DND-41 (cell line): ENCODE measurements around the gene ARHGEF12.

Experiments used
- ATAC-seq: fragments of 200-7000 bp; cut with Tn5 transposase; 3 replicates; pipeline ENCODE4 v1.9.1; 2021; ENCODE audit warnings: low read depth; ENCODE audit not compliant: insufficient read depth
- DNase-seq: peaks from one replicate; pipeline ENCODE4 v3.0.0-alpha.2; 2020
- H2AFZ ChIP-seq: 2 replicates; pipeline ENCODE4 v1.6.0; 2012; ENCODE audit warnings: low read depth, low read length
- H3K27ac ChIP-seq: 2 replicates; pipeline ENCODE4 v1.5.1; 2012; ENCODE audit warnings: low read length, inconsistent platforms
- H3K27me3 ChIP-seq: fragments of 200-600 bp; sonication (generic); 2 replicates; pipeline ENCODE4 v1.6.0; 2012; ENCODE audit warnings: low read length, mild to moderate bottlenecking, inconsistent platforms; ENCODE audit not compliant: insufficient read depth, poor library complexity
- H3K36me3 ChIP-seq: 2 replicates; pipeline ENCODE4 v1.5.1; 2012; ENCODE audit warnings: low read length, inconsistent platforms; ENCODE audit not compliant: insufficient read depth
- H3K4me1 ChIP-seq: 2 replicates; pipeline ENCODE4 v1.5.1; 2012; ENCODE audit warnings: mild to moderate bottlenecking, low read length; ENCODE audit not compliant: insufficient read depth
- H3K4me2 ChIP-seq: 2 replicates; pipeline ENCODE4 v1.6.0; 2012; ENCODE audit warnings: mild to moderate bottlenecking, moderate library complexity, low read length, inconsistent platforms; ENCODE audit not compliant: insufficient read depth
- H3K4me3 ChIP-seq, 2 experiments: fragments of 200-600 bp in 1 of 2; shearing (Covaris generic) in 1 of 2; 2 replicates each; pipeline ENCODE4 v1.5.1; 2012 to 2016; ENCODE audit warnings: inconsistent platforms in 2 of 2, low read length in 2 of 2, mild to moderate bottlenecking in 2 of 2, low read depth in 1 of 2, moderate library complexity in 1 of 2
- H3K79me2 ChIP-seq: 2 replicates; pipeline ENCODE4 v1.6.0; 2012; ENCODE audit warnings: low read length, inconsistent platforms; ENCODE audit not compliant: insufficient read depth
- H3K9ac ChIP-seq: 2 replicates; pipeline ENCODE4 v1.6.0; 2012; ENCODE audit warnings: low read depth, mild to moderate bottlenecking, inconsistent platforms, low read length, moderate library complexity
- H3K9me3 ChIP-seq: 2 replicates; pipeline ENCODE4 v1.5.1; 2012; ENCODE audit warnings: low read length, moderate library complexity, mild to moderate bottlenecking, inconsistent platforms; ENCODE audit not compliant: insufficient read depth, severe bottlenecking
- H4K20me1 ChIP-seq: 2 replicates; pipeline ENCODE4 v1.6.0; 2012; ENCODE audit warnings: low read length; ENCODE audit not compliant: insufficient read depth
- EZH2 ChIP-seq: IDR thresholded peaks from 3 replicates; pipeline ENCODE4 v1.6.1; 2012; ENCODE audit warnings: borderline replicate concordance, low read depth, mild to moderate bottlenecking, moderate library complexity, low read length, inconsistent platforms; ENCODE audit not compliant: severe bottlenecking
- TF ChIP-seq, protein P1 (sequence below): IDR thresholded peaks from 2 replicates; pipeline ENCODE4 v1.5.1; 2012; ENCODE audit warnings: borderline replicate concordance, low read length, moderate library complexity, mild to moderate bottlenecking; ENCODE audit not compliant: poor library complexity, severe bottlenecking; ENCODE audit errors: extremely low read depth

The ARHGEF12 gene

GRCh38 chr11:120400564-120401364 is 64.6 kb downstream of the ARHGEF12 start:
- TF ChIP-seq EZH2: no peak
- TF ChIP-seq, protein P1, sequence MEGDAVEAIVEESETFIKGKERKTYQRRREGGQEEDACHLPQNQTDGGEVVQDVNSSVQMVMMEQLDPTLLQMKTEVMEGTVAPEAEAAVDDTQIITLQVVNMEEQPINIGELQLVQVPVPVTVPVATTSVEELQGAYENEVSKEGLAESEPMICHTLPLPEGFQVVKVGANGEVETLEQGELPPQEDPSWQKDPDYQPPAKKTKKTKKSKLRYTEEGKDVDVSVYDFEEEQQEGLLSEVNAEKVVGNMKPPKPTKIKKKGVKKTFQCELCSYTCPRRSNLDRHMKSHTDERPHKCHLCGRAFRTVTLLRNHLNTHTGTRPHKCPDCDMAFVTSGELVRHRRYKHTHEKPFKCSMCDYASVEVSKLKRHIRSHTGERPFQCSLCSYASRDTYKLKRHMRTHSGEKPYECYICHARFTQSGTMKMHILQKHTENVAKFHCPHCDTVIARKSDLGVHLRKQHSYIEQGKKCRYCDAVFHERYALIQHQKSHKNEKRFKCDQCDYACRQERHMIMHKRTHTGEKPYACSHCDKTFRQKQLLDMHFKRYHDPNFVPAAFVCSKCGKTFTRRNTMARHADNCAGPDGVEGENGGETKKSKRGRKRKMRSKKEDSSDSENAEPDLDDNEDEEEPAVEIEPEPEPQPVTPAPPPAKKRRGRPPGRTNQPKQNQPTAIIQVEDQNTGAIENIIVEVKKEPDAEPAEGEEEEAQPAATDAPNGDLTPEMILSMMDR: no peak
- Histone ChIP-seq H3K4me2 (no peak overlapping the region), H3K36me3 (no peaks in the 10 kb centered on the region), H3K4me1 (no peaks in the 10 kb centered on the region), H3K4me3 (no peak overlapping the region), H3K9ac (no peak overlapping the region), H3K27me3 (peaks cover 36% of the 10 kb centered on the region), H3K9me3 (no peaks in the 10 kb centered on the region), H3K79me2 (no peaks in the 10 kb centered on the region), H2AFZ (no peak overlapping the region), H4K20me1 (no peaks in the 10 kb centered on the region), H3K27ac (no peak overlapping the region)
- ATAC-seq (no peak), DNase-seq (no peak)

- Histone ChIP-seq H3K79me2 (no peaks in the 10 kb centered on the region), H3K9me3 (no peaks in the 10 kb centered on the region), H3K4me3 (no peak overlapping the region), H3K9ac (no peak overlapping the region), H3K27ac (no peak overlapping the region), H2AFZ (no peak overlapping the region), H4K20me1 (no peaks in the 10 kb centered on the region), H3K4me2 (no peak overlapping the region), H3K27me3 (peaks cover 33% of the 10 kb centered on the region), H3K4me1 (no peaks in the 10 kb centered on the region), H3K36me3 (no peaks in the 10 kb centered on the region)
- ATAC-seq (no peak), DNase-seq (no peak)
- TF ChIP-seq EZH2: no peak
- TF ChIP-seq, protein P1: no peak
These were observed 65.3 kb downstream of the ARHGEF12 start for GRCh38 chr11:120401506-120401905.

DNA sequence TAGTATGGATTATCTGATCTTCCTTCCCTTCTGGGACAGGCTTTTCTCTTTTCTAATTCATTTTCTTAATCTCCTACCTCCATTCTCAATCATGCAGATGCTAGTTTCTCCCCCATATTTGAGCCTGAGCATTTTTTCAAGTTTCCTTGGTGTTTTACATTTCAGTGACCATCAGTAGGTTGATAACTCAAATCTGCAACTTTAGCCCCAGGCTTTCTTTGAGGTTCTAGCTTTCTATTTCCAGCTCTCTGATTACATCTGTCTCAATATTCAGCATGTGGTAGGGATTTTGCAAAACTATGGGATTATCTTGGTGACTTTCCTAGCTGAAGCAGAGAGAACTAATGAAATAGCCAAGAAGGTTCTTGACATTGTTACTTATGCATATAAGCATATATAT is 67.8 kb downstream of the ARHGEF12 start:
- no peaks in the 10 kb centered on the region for H3K4me1 ChIP-seq
- peaks cover 29% of the 10 kb centered on the region for H3K27me3 ChIP-seq
- no peaks in the 10 kb centered on the region for H3K9me3 ChIP-seq
- no peaks in the 10 kb centered on the region for H3K36me3 ChIP-seq
- ATAC-seq: no peak
- TF ChIP-seq, protein P1: no peak
- no peak for TF ChIP-seq EZH2
- no peaks in the 10 kb centered on the region for H3K79me2 ChIP-seq
- no peak for DNase-seq
- no peaks in the 10 kb centered on the region for H4K20me1 ChIP-seq
- H3K4me3 ChIP-seq: no peak overlapping the region
- no peak overlapping the region for H3K27ac ChIP-seq
- H3K4me2 ChIP-seq: no peak overlapping the region
- no peak overlapping the region for H3K9ac ChIP-seq
- H2AFZ ChIP-seq: no peak overlapping the region

GRCh38 chr11:120404495-120404894 is 68.3 kb downstream of the ARHGEF12 start:
- H3K9ac ChIP-seq: no peak overlapping the region
- TF ChIP-seq, protein P1: no peak
- TF ChIP-seq EZH2: no peak
- H3K27me3 ChIP-seq: peaks cover 34% of the 10 kb centered on the region
- DNase-seq: no peak
- no peak overlapping the region for H3K27ac ChIP-seq
- H4K20me1 ChIP-seq: no peaks in the 10 kb centered on the region
- no peak overlapping the region for H3K4me3 ChIP-seq
- no peaks in the 10 kb centered on the region for H3K9me3 ChIP-seq
- H3K4me2 ChIP-seq: no peak overlapping the region
- ATAC-seq: no peak
- no peaks in the 10 kb centered on the region for H3K4me1 ChIP-seq
- H2AFZ ChIP-seq: no peak overlapping the region
- H3K36me3 ChIP-seq: no peaks in the 10 kb centered on the region
- H3K79me2 ChIP-seq: no peaks in the 10 kb centered on the region
